Immature natural killer cell (primary cell): ENCODE results near the gene CHODL. TPM values are rescaled to one million over a fixed set of nuclear protein-coding genes. Genes with fewer than 3 reads are reported as not detected.

Experiments used
- DNase-seq, 3 donors: peaks; one replicate each; pipeline ENCODE4 v3.0.0; 2022; ENCODE audit warnings: mixed read lengths in 1 of 3
- H3K27ac Mint-ChIP-seq, 6 donors: one replicate each; pipeline ENCODE4 v1.8.0; 2020; ENCODE audit warnings: mixed read lengths in 6 of 6, mild to moderate bottlenecking in 5 of 6, inconsistent platforms in 4 of 6, moderate library complexity in 3 of 6
- H3K27me3 Mint-ChIP-seq, 3 donors: one replicate each; pipeline ENCODE4 v1.8.0; 2020 to 2021; ENCODE audit warnings: low read depth in 3 of 3, mild to moderate bottlenecking in 3 of 3, mixed read lengths in 3 of 3, moderate library complexity in 3 of 3, inconsistent platforms in 1 of 3
- H3K36me3 Mint-ChIP-seq, 3 donors: one replicate each; pipeline ENCODE4 v1.8.0; 2020; ENCODE audit warnings: mixed read lengths in 3 of 3, inconsistent platforms in 2 of 3, mild to moderate bottlenecking in 2 of 3
- H3K4me1 Mint-ChIP-seq, 2 donors: one replicate each; pipeline ENCODE4 v1.8.0; 2020; ENCODE audit warnings: inconsistent platforms in 2 of 2, mild to moderate bottlenecking in 2 of 2, mixed read lengths in 2 of 2, moderate library complexity in 1 of 2
- H3K4me3 Mint-ChIP-seq, 5 donors: one replicate each; pipeline ENCODE4 v1.8.0; 2020; ENCODE audit warnings: mild to moderate bottlenecking in 5 of 5, mixed read lengths in 5 of 5, inconsistent platforms in 3 of 5, moderate library complexity in 3 of 5
- H3K9me3 Mint-ChIP-seq, 6 donors: one replicate each; pipeline ENCODE4 v1.8.0; 2020; ENCODE audit warnings: mild to moderate bottlenecking in 6 of 6, mixed read lengths in 6 of 6, inconsistent platforms in 4 of 6, moderate library complexity in 3 of 6
- polyA plus RNA-seq, 3 donors: library from polyadenylated mRNA; unstranded; fragments of 300-500 nt; fragmentation: Illumina TruSeq; gene quantifications; one replicate each; pipeline ENCODE4 v1.2.3, GENCODE V29; 2021

CHODL gene
- polyA plus RNA-seq = under 1 TPM in 2 of 3 donors, not detected in 1; 0.24 to 0.55 TPM

- H3K4me1 Mint-ChIP-seq = peaks cover 6 to 9% of the 10 kb centered on the region in 2 donors
- peaks cover 0 to 4% (median 0%) of the 10 kb centered on the region in 6 donors for H3K9me3 Mint-ChIP-seq
- H3K4me3 Mint-ChIP-seq = peak within 1 kb of the TSS in 4 of 5 donors; percentile 19 to 33 (median 31)
- no peak within 1 kb of the TSS for H3K27ac Mint-ChIP-seq
- peaks cover 4 to 17% (median 16%) of the 10 kb centered on the region in 3 donors for H3K27me3 Mint-ChIP-seq
- no peak for DNase-seq
- H3K36me3 Mint-ChIP-seq = no peaks in the 10 kb centered on the region
Measured at GRCh38 chr21:18244671-18245463, at the start of gene CHODL. TSS of gene CHODL (plus strand) at chr21:18244833. CDS start at chr21:18245224, 391 bp downstream.

GRCh38 chr21:18204931-18205330 lies 39.7 kb upstream of the CHODL start:
- DNase-seq = peak in 1 of 3 donors; percentile 9
- H3K9me3 Mint-ChIP-seq = peaks cover 0 to 4% (median 0%) of the 10 kb centered on the region in 6 donors
- H3K36me3 Mint-ChIP-seq = no peaks in the 10 kb centered on the region
- no peak overlapping the region for H3K4me3 Mint-ChIP-seq
- H3K27me3 Mint-ChIP-seq = peaks cover 0 to 6% (median 2%) of the 10 kb centered on the region in 3 donors
- no peak overlapping the region for H3K27ac Mint-ChIP-seq
- H3K4me1 Mint-ChIP-seq = no peaks in the 10 kb centered on the region

- H3K9me3 Mint-ChIP-seq = peaks cover 10 to 39% (median 19%) of the 10 kb centered on the region in 6 donors
Measured at GRCh38 chr21:18218331-18218730, 26.3 kb upstream of the CHODL start.

GRCh38 chr21:18220498-18220897 lies 24.1 kb upstream of the CHODL start:
- DNase-seq = no peak
- H3K36me3 Mint-ChIP-seq = peaks cover 0 to 4% (median 0%) of the 10 kb centered on the region in 3 donors
- H3K4me3 Mint-ChIP-seq = no peak overlapping the region
- no peaks in the 10 kb centered on the region for H3K4me1 Mint-ChIP-seq
- H3K9me3 Mint-ChIP-seq = peaks cover 11 to 39% (median 19%) of the 10 kb centered on the region in 6 donors
- no peak overlapping the region for H3K27ac Mint-ChIP-seq
- peaks cover 0 to 2% (median 1%) of the 10 kb centered on the region in 3 donors for H3K27me3 Mint-ChIP-seq

More at GRCh38 chr21:18218331-18218730, 26.3 kb upstream of the CHODL start:
- Mint-ChIP-seq H3K27ac (no peak overlapping the region), H3K4me3 (no peak overlapping the region), H3K36me3 (peaks cover 0 to 4% (median 0%) of the 10 kb centered on the region in 3 donors), H3K27me3 (peaks cover 0 to 2% (median 1%) of the 10 kb centered on the region in 3 donors), H3K4me1 (no peaks in the 10 kb centered on the region)
- no peak for DNase-seq

GRCh38 chr21:18222346-18222745 lies 22.3 kb upstream of the CHODL start:
- no peak overlapping the region for H3K27ac Mint-ChIP-seq
- H3K4me3 Mint-ChIP-seq = no peak overlapping the region
- H3K27me3 Mint-ChIP-seq = peaks cover 1 to 2% (median 2%) of the 10 kb centered on the region in 3 donors
- DNase-seq = no peak
- H3K36me3 Mint-ChIP-seq = peaks cover 0 to 4% (median 0%) of the 10 kb centered on the region in 3 donors
- no peaks in the 10 kb centered on the region for H3K4me1 Mint-ChIP-seq
- peaks cover 11 to 35% (median 19%) of the 10 kb centered on the region in 6 donors for H3K9me3 Mint-ChIP-seq

GRCh38 chr21:18228060-18228739 lies 16.4 kb upstream of the CHODL start:
- Mint-ChIP-seq H3K4me3 (no peak overlapping the region), H3K36me3 (no peaks in the 10 kb centered on the region), H3K27me3 (peaks cover 0 to 2% (median 0%) of the 10 kb centered on the region in 3 donors), H3K4me1 (no peaks in the 10 kb centered on the region), H3K27ac (no peak overlapping the region), H3K9me3 (peaks cover 0 to 4% (median 0%) of the 10 kb centered on the region in 6 donors)
- no peak for DNase-seq

GRCh38 chr21:18235545-18235944 lies 9.1 kb upstream of the CHODL start:
- no peak overlapping the region for H3K4me3 Mint-ChIP-seq

GRCh38 chr21:18245464-18245967 lies 883 bp downstream of the CHODL start:
- Mint-ChIP-seq H3K4me3 (peak overlapping the region in 1 of 5 donors; percentile 22), H3K9me3 (peaks cover 0 to 4% (median 0%) of the 10 kb centered on the region in 6 donors), H3K36me3 (no peaks in the 10 kb centered on the region), H3K4me1 (peaks cover 6 to 9% of the 10 kb centered on the region in 2 donors), H3K27me3 (peaks cover 3 to 17% (median 16%) of the 10 kb centered on the region in 3 donors), H3K27ac (no peak overlapping the region)
- DNase-seq = no peak

More at GRCh38 chr21:18235545-18235944, 9.1 kb upstream of the CHODL start:
- no peak for DNase-seq
- no peak overlapping the region for H3K27ac Mint-ChIP-seq
- peaks cover 0 to 5% (median 0%) of the 10 kb centered on the region in 6 donors for H3K9me3 Mint-ChIP-seq
- H3K36me3 Mint-ChIP-seq = no peaks in the 10 kb centered on the region
- peaks cover 0 to 5% (median 4%) of the 10 kb centered on the region in 3 donors for H3K27me3 Mint-ChIP-seq
- no peaks in the 10 kb centered on the region for H3K4me1 Mint-ChIP-seq

GRCh38 chr21:18248171-18248570 lies 3.5 kb downstream of the CHODL start:
- peaks cover 0 to 4% (median 0%) of the 10 kb centered on the region in 6 donors for H3K9me3 Mint-ChIP-seq
- peaks cover 10 to 23% (median 14%) of the 10 kb centered on the region in 3 donors for H3K27me3 Mint-ChIP-seq
- H3K27ac Mint-ChIP-seq = no peak overlapping the region
- peaks cover 6 to 9% of the 10 kb centered on the region in 2 donors for H3K4me1 Mint-ChIP-seq
- no peak overlapping the region for H3K4me3 Mint-ChIP-seq
- no peak for DNase-seq
- no peaks in the 10 kb centered on the region for H3K36me3 Mint-ChIP-seq

- H3K9me3 Mint-ChIP-seq = peaks cover 0 to 4% (median 0%) of the 10 kb centered on the region in 6 donors
- DNase-seq = peak in 1 of 3 donors; percentile 5
- H3K4me1 Mint-ChIP-seq = peaks cover under 1 to 5% of the 10 kb centered on the region in 2 donors
- H3K4me3 Mint-ChIP-seq = no peak overlapping the region
- H3K36me3 Mint-ChIP-seq = no peaks in the 10 kb centered on the region
- H3K27me3 Mint-ChIP-seq = peaks cover 8 to 13% (median 9%) of the 10 kb centered on the region in 3 donors
- no peak overlapping the region for H3K27ac Mint-ChIP-seq
Measured at GRCh38 chr21:18249672-18250071, 5.0 kb downstream of the CHODL start.

GRCh38 chr21:18251065-18251464 lies 6.4 kb downstream of the CHODL start:
- no peak for DNase-seq
- no peaks in the 10 kb centered on the region for H3K4me1 Mint-ChIP-seq
- no peak overlapping the region for H3K4me3 Mint-ChIP-seq
- no peaks in the 10 kb centered on the region for H3K36me3 Mint-ChIP-seq
- peaks cover 8% of the 10 kb centered on the region in 3 donors for H3K27me3 Mint-ChIP-seq
- peak overlapping the region in 1 of 6 donors; percentile 50 for H3K27ac Mint-ChIP-seq
- H3K9me3 Mint-ChIP-seq = peaks cover 0 to 2% (median 0%) of the 10 kb centered on the region in 6 donors

- DNase-seq = no peak
- no peak overlapping the region for H3K27ac Mint-ChIP-seq
- no peaks in the 10 kb centered on the region for H3K9me3 Mint-ChIP-seq
- no peak overlapping the region for H3K4me3 Mint-ChIP-seq
- no peaks in the 10 kb centered on the region for H3K4me1 Mint-ChIP-seq
- no peaks in the 10 kb centered on the region for H3K36me3 Mint-ChIP-seq
- H3K27me3 Mint-ChIP-seq = peaks cover 8% of the 10 kb centered on the region in 3 donors
Measured at GRCh38 chr21:18252256-18252655, 7.6 kb downstream of the CHODL start.

- no peak for DNase-seq
- peak overlapping the region in 1 of 6 donors; percentile 16 for H3K27ac Mint-ChIP-seq
- no peaks in the 10 kb centered on the region for H3K36me3 Mint-ChIP-seq
- no peaks in the 10 kb centered on the region for H3K4me1 Mint-ChIP-seq
- peaks cover 6 to 8% (median 8%) of the 10 kb centered on the region in 3 donors for H3K27me3 Mint-ChIP-seq
- H3K4me3 Mint-ChIP-seq = no peak overlapping the region
- no peaks in the 10 kb centered on the region for H3K9me3 Mint-ChIP-seq
Measured at GRCh38 chr21:18252680-18253079, 8.0 kb downstream of the CHODL start.
